GM12878 (cell line): ENCODE data around the gene TNFRSF11A. TPM values are rescaled to one million over a fixed set of nuclear protein-coding genes. Genes with fewer than 3 reads are reported as not detected.

Experiments
- ATAC-seq: fragments of 200-7000 bp; cut with Tn5 transposase; 3 replicates; pipeline ENCODE4 v1.9.1; 2020; ENCODE audit warnings: mild to moderate bottlenecking, moderate library complexity
- BruUV-seq: library from RNA; stranded (reverse); fragments of 400-500 nt; replicated peaks from 2 replicates; lab custom pipeline; 2021; lab: Mats Ljungman, UMichigan
- CTCF ChIA-PET: fragments of 300-600 bp; sonication (Branson Sonifier 250); formaldehyde crosslinking; extraction: SDS; loops from one replicate; lab custom pipeline; 2021; ENCODE audit warnings: inconsistent platforms; lab: Yijun Ruan, JAX
- POLR2A ChIA-PET: fragments of 350-600 bp; formaldehyde crosslinking; extraction: SDS; loops from one replicate; lab custom pipeline; 2021; ENCODE audit warnings: inconsistent platforms; lab: Charles Lee
- RAD21 ChIA-PET: fragments of 300-600 bp; sonication (Branson Sonifier 250); formaldehyde crosslinking; loops from one replicate; lab custom pipeline; 2023; ENCODE audit warnings: antibody characterized with exemption; ENCODE audit not compliant: unreplicated experiment; lab: Charles Lee
- SMC1A ChIA-PET: fragments of 300-600 bp; sonication (Branson Sonifier 250); formaldehyde crosslinking; loops from one replicate; lab custom pipeline; 2023; ENCODE audit not compliant: unreplicated experiment, uncharacterized antibody; lab: Charles Lee
- DNase-seq: peaks from one replicate; pipeline ENCODE4 v3.0.0-alpha.2; 2011; ENCODE audit warnings: low read depth, low spot score
- FAIRE-seq: peaks from 3 replicates; lab custom pipeline; 2011; peaks lifted over from hg19 to GRCh38; lab: Jason Lieb, UNC
- H2AFZ ChIP-seq: 2 replicates; pipeline ENCODE4 v1.6.0; 2011; ENCODE audit warnings: low read depth, low read length, control low read depth; ENCODE audit not compliant: control insufficient read depth
- H3K27ac ChIP-seq: 2 replicates; pipeline ENCODE4 v1.5.1; 2011; ENCODE audit warnings: control low read depth; ENCODE audit not compliant: control insufficient read depth, insufficient read depth
- H3K27me3 ChIP-seq, 2 experiments: replicated peaks in 1 of 2; 2 replicates each; pipeline versions ENCODE4 v1.6.0 to v1.6.1; 2011; ENCODE audit warnings: low read length in 1 of 2; ENCODE audit not compliant: control insufficient read depth in 2 of 2, insufficient read depth in 2 of 2
- H3K36me3 ChIP-seq, 2 experiments: 2 replicates each; pipeline ENCODE4 v1.5.1; 2011; ENCODE audit warnings: low read length in 1 of 2; ENCODE audit not compliant: control insufficient read depth in 2 of 2, insufficient read depth in 2 of 2
- H3K4me1 ChIP-seq: 2 replicates; pipeline ENCODE4 v1.6.1; 2011; ENCODE audit warnings: mild to moderate bottlenecking, low read length, moderate library complexity, mixed read lengths; ENCODE audit not compliant: control insufficient read depth, insufficient read depth
- H3K4me2 ChIP-seq: 2 replicates; pipeline ENCODE4 v1.6.0; 2011; ENCODE audit warnings: control low read depth; ENCODE audit not compliant: control insufficient read depth, insufficient read depth
- H3K4me3 ChIP-seq: fragments of 200-600 bp; sonication (generic); 2 replicates; pipeline ENCODE4 v1.5.1; 2016
- H3K79me2 ChIP-seq: 2 replicates; pipeline ENCODE4 v1.6.0; 2011; ENCODE audit warnings: low read length; ENCODE audit not compliant: control insufficient read depth, insufficient read depth
- H3K9ac ChIP-seq: 2 replicates; pipeline ENCODE4 v1.8.0; 2011; ENCODE audit warnings: low read length, control low read depth, mixed read lengths; ENCODE audit not compliant: control insufficient read depth, insufficient read depth
- H3K9me3 ChIP-seq: replicated peaks from 3 replicates; pipeline ENCODE4 v1.5.1; 2011; ENCODE audit warnings: mild to moderate bottlenecking, low read length; ENCODE audit not compliant: control insufficient read depth, insufficient read depth
- H4K20me1 ChIP-seq: 2 replicates; pipeline ENCODE4 v1.6.0; 2011; ENCODE audit not compliant: control insufficient read depth, insufficient read depth
- BACH1 ChIP-seq: fragments of 450-650 bp; IDR thresholded peaks from 2 replicates; pipeline ENCODE4 v1.6.1; 2017; ENCODE audit warnings: mild to moderate bottlenecking, borderline replicate concordance
- BMI1 ChIP-seq: fragments of 450-650 bp; IDR thresholded peaks from 2 replicates; pipeline ENCODE4 v1.6.1; 2016; ENCODE audit warnings: mild to moderate bottlenecking, moderate library complexity, borderline replicate concordance
- CREM ChIP-seq: IDR thresholded peaks from 2 replicates; pipeline ENCODE4 v1.6.1; 2014; ENCODE audit warnings: antibody characterized with exemption, low read depth
- DPF2 ChIP-seq: fragments of 450-650 bp; IDR thresholded peaks from 2 replicates; pipeline ENCODE4 v1.6.1; 2017; ENCODE audit warnings: mild to moderate bottlenecking
- E2F4 ChIP-seq: IDR thresholded peaks from 2 replicates; pipeline ENCODE4 v1.6.1; 2012; ENCODE audit warnings: low read depth, low read length, improper control_type of control experiment
- ELK1 ChIP-seq: IDR thresholded peaks from 2 replicates; pipeline ENCODE4 v1.6.1; 2012; ENCODE audit warnings: low read depth, low read length, improper control_type of control experiment
- IKZF2 ChIP-seq, 2 experiments: fragments of 450-650 bp; IDR thresholded peaks; 2 replicates each; pipeline ENCODE4 v1.6.1; 2017; ENCODE audit warnings: mild to moderate bottlenecking in 2 of 2, moderate library complexity in 2 of 2
- IRF5 ChIP-seq: fragments of 450-650 bp; IDR thresholded peaks from 2 replicates; pipeline ENCODE4 v1.6.1; 2017; ENCODE audit warnings: borderline replicate concordance
- JUNB ChIP-seq: IDR thresholded peaks from 2 replicates; pipeline ENCODE4 v1.6.1; 2016; ENCODE audit warnings: antibody characterized with exemption, mild to moderate bottlenecking
- KAT2A ChIP-seq: conservative IDR thresholded peaks from 2 replicates; pipeline ENCODE4 v1.6.1; 2011; ENCODE audit warnings: low read depth, low read length; ENCODE audit not compliant: control insufficient read depth
- PAX5 ChIP-seq: IDR thresholded peaks from 2 replicates; pipeline ENCODE4 v1.6.1; 2011; ENCODE audit warnings: low read depth, low read length, borderline replicate concordance
- PML ChIP-seq: IDR thresholded peaks from 2 replicates; pipeline ENCODE4 v1.6.1; 2012; ENCODE audit warnings: low read length, inconsistent platforms
- RAD21 ChIP-seq: IDR thresholded peaks from 2 replicates; pipeline ENCODE4 v1.6.1; 2011; ENCODE audit warnings: mild to moderate bottlenecking, low read depth, low read length, moderate library complexity; ENCODE audit not compliant: insufficient read depth
- RB1 ChIP-seq: fragments of 450-650 bp; formaldehyde crosslinking; IDR thresholded peaks from 2 replicates; pipeline ENCODE4 v1.6.1; 2017; ENCODE audit warnings: mild to moderate bottlenecking, borderline replicate concordance
- RFX5 ChIP-seq: IDR thresholded peaks from 2 replicates; pipeline ENCODE4 v1.6.1; 2011; ENCODE audit warnings: low read depth, low read length, improper control_type of control experiment
- RUNX3 ChIP-seq: IDR thresholded peaks from 2 replicates; pipeline ENCODE4 v1.6.1; 2012; ENCODE audit warnings: low read length, inconsistent platforms
- TAF1 ChIP-seq: IDR thresholded peaks from 2 replicates; pipeline ENCODE4 v1.6.1; 2011; ENCODE audit warnings: mild to moderate bottlenecking, low read depth, low read length, borderline replicate concordance
- ZBTB4 ChIP-seq: fragments of 450-650 bp; formaldehyde crosslinking; IDR thresholded peaks from 2 replicates; pipeline ENCODE4 v1.4.0; 2022; ENCODE audit warnings: mild to moderate bottlenecking, moderate library complexity
- ZNF384 ChIP-seq: IDR thresholded peaks from 2 replicates; pipeline ENCODE4 v1.6.1; 2012; ENCODE audit warnings: low read depth, mild to moderate bottlenecking, low read length, improper control_type of control experiment, borderline replicate concordance
- WGBS: methylation state at CpG from one replicate; pipeline ENCODE4 v1.1.6; 2016; ENCODE audit warnings: low lambda C conversion rate; ENCODE audit not compliant: insufficient replicate concordance, insufficient coverage; ENCODE audit errors: missing lambda C conversion rate; 5-methylcytosine and 5-hydroxymethylcytosine counted together
- in situ Hi-C: fragments of 300-500 bp; cut with MboI; formaldehyde crosslinking; loops from 9 replicates; pipeline ENCODE4 v1.14.3; 2018; ENCODE audit warnings: mixed read lengths
- intact Hi-C: fragments of 100-400 bp; cut with micrococcal nuclease; formaldehyde crosslinking; loops from one replicate; pipeline ENCODE4 v1.14.2; 2022; ENCODE audit not compliant: unreplicated experiment
- polyA plus RNA-seq, 11 experiments: library from polyadenylated mRNA; depleted of rRNA in 4 of 11; unstranded in 6 of 11; stranded (reverse) in 5 of 11; fragments of >200 nt; fragmentation: Nextera tagmentation in 4 of 11; fragmentation: Illumina TruSeq in 1 of 11; extraction: Ambion mirVana in 4 of 11; extraction: Trizol in 1 of 11; gene quantifications; 1 replicate in 1 of 11; 2 replicates in 10 of 11; pipeline versions ENCODE4 v1.2.1 to v1.2.3, GENCODE V29; 2011 to 2016; ENCODE audit warnings: inconsistent platforms in 2 of 11, missing spikeins in 2 of 11, low read depth in 1 of 11
- total RNA-seq, 4 experiments: library from RNA; depleted of rRNA in 3 of 4; stranded (reverse); fragments of >200 nt in 3 of 4; fragmentation: Illumina TruSeq in 1 of 4; extraction: Trizol in 1 of 4; gene quantifications; 2 replicates each; pipeline versions ENCODE4 v1.2.1 to v1.2.3, GENCODE V29; 2013 to 2021

The TNFRSF11A gene
- total and polyA plus RNA-seq, 10 of the 15 experiments (the other 5 are each of a cell fraction or from before 2014, with no cell fraction given), result 0.07 to 4.0 (median 0.23) TPM

GRCh38 chr18:62372156-62372555, 47.0 kb downstream of the TNFRSF11A start:
- FAIRE-seq (no peak), ATAC-seq (peak; percentile 81), DNase-seq (peak; percentile 79)
- Histone ChIP-seq H3K27me3 (no peaks in the 10 kb centered on the region), H2AFZ (no peak overlapping the region), H4K20me1 (no peaks in the 10 kb centered on the region), H3K4me3 (no peak overlapping the region), H3K4me1 (peaks cover 6% of the 10 kb centered on the region), H3K79me2 (no peaks in the 10 kb centered on the region), H3K36me3 (no peaks in the 10 kb centered on the region; a peak in 1 of 4 replicates), H3K9ac (no peak overlapping the region), H3K4me2 (no peak overlapping the region; the same call in 1 of the 2 replicates), H3K27ac (no peak overlapping the region), H3K9me3 (no peaks in the 10 kb centered on the region)
- POLR2A ChIA-PET, result interaction anchor here (0.6 kb wide), 1 partner anchor 354 kb away, joined by 3 read pairs; no protein-coding TSS in a partner anchor
- RAD21 ChIA-PET, result interaction anchor here (0.7 to 1.3 kb wide), 2 partner anchors 49 to 123 kb away, joined by 3 to 4 read pairs; no protein-coding TSS in a partner anchor
- WGBS, result 10% methylated on average over 5 of the region's 5 CpGs
- SMC1A ChIA-PET, result interaction anchor here (0.6 to 1.4 kb wide), 2 partner anchors 48 to 95 kb away, joined by 3 to 4 read pairs; no protein-coding TSS in a partner anchor
- CTCF ChIA-PET, result interaction anchor here (1.0 kb wide), 2 partner anchors 12 to 48 kb away, joined by 3 read pairs; no protein-coding TSS in a partner anchor
- intact Hi-C loops, result loop anchor here (2.0 kb wide), 1 partner anchor 45 kb away; no protein-coding TSS in a partner anchor
- in situ Hi-C loops, result no loop called here
- BruUV-seq, result no TSS peak
- TF ChIP-seq PML (no peak), BACH1 (no peak), ZBTB4 (no peak), RAD21 (no peak), IRF5 (no peak), JUNB (0 out of 2 replicates have a peak, but pooled peaks have one; percentile 12), TAF1 (no peak), E2F4 (no peak), BMI1 (peak; percentile 96), DPF2 (0 out of 2 replicates have a peak, but pooled peaks have one; percentile 21), ELK1 (no peak), KAT2A (no peak), ZNF384 (peak; percentile 53; the same call in 1 of the 2 replicates), RFX5 (peak; percentile 82), IKZF2 (IDR thresholded peaks at IDR 0.05) (peak; percentile 25 to 44; a peak in 3 of 4 replicates), RB1 (no peak), RUNX3 (no peak), PAX5 (0 out of 2 replicates have a peak, but pooled peaks have one; percentile 36), CREM (0 out of 2 replicates have a peak, but pooled peaks have one; percentile 23)
